A549 (cell line): ENCODE results near the gene TERB1. TPM values are rescaled to one million over a fixed set of nuclear protein-coding genes. Genes with fewer than 3 reads are reported as not detected.

Experiments
- ATAC-seq, 2 experiments: fragments of 200-7000 bp in 1 of 2; fragments of >200 bp in 1 of 2; cut with Nextera tagmentation in 1 of 2; cut with Tn5 transposase in 1 of 2; 3 replicates each; pipeline versions ENCODE4 v1.8.0 to v1.9.1; 2018 to 2020; ENCODE audit warnings: mild to moderate bottlenecking in 1 of 2, moderate library complexity in 1 of 2
- CTCF ChIA-PET: fragments of 300-600 bp; sonication (Branson Sonifier 250); formaldehyde crosslinking; extraction: SDS; loops from one replicate; lab custom pipeline; 2021; ENCODE audit warnings: antibody characterized with exemption, inconsistent platforms; lab: Yijun Ruan, JAX
- POLR2A ChIA-PET: fragments of 350-600 bp; formaldehyde crosslinking; extraction: SDS; loops from one replicate; lab custom pipeline; 2021; ENCODE audit warnings: antibody characterized with exemption, inconsistent platforms; lab: Yijun Ruan, JAX
- DNase-seq, 2 experiments: peaks; one replicate each; pipeline versions ENCODE4 v3.0.0 to v3.0.0-alpha.2; 2011 to 2016; ENCODE audit warnings: low read depth in 1 of 2, low spot score in 1 of 2
- FAIRE-seq: peaks from 2 replicates; lab custom pipeline; 2011; peaks lifted over from hg19 to GRCh38; lab: Jason Lieb, UNC
- H3K27ac ChIP-seq, 2 experiments: fragments of >200 bp; sonication (Bioruptor Twin); formaldehyde crosslinking; 3 replicates each; pipeline ENCODE4 v1.5.1; 2016 to 2017
- H3K4me1 ChIP-seq: fragments of >200 bp; sonication (Bioruptor Twin); formaldehyde crosslinking; 3 replicates; pipeline ENCODE4 v1.6.1; 2016
- H3K4me2 ChIP-seq: fragments of >200 bp; sonication (Bioruptor Twin); formaldehyde crosslinking; 3 replicates; pipeline ENCODE4 v1.6.1; 2016
- H3K4me3 ChIP-seq: fragments of >200 bp; sonication (Bioruptor Twin); formaldehyde crosslinking; 3 replicates; pipeline ENCODE4 v1.5.1; 2016
- H3K9me3 ChIP-seq: fragments of >200 bp; sonication (Bioruptor Twin); formaldehyde crosslinking; 3 replicates; pipeline ENCODE4 v1.6.1; 2016
- BCL3 ChIP-seq: fragments of >200 bp; sonication (Bioruptor Twin); formaldehyde crosslinking; IDR thresholded peaks from 3 replicates; pipeline ENCODE4 v1.6.1; 2016
- BHLHE40 ChIP-seq: IDR thresholded peaks from 2 replicates; pipeline ENCODE4 v1.6.1; 2012; ENCODE audit warnings: low read depth, low read length, inconsistent platforms
- CHD4 ChIP-seq: fragments of 200-600 bp; sonication (generic); IDR thresholded peaks from 2 replicates; pipeline ENCODE4 v1.6.1; 2016; ENCODE audit warnings: antibody characterized with exemption, mild to moderate bottlenecking, borderline replicate concordance
- E2F6 ChIP-seq: IDR thresholded peaks from 2 replicates; pipeline ENCODE4 v1.6.1; 2012; ENCODE audit warnings: low read depth, borderline replicate concordance
- EHMT2 ChIP-seq: fragments of 200-600 bp; sonication (generic); IDR thresholded peaks from 2 replicates; pipeline ENCODE4 v1.6.1; 2016; ENCODE audit warnings: antibody characterized with exemption, low read depth, mild to moderate bottlenecking, moderate library complexity
- EP300 ChIP-seq, 2 experiments: fragments of >200 bp; sonication (Bioruptor Twin); formaldehyde crosslinking; IDR thresholded peaks; 2 replicates in 1 of 2; 3 replicates in 1 of 2; pipeline ENCODE4 v1.6.1; 2016 to 2017
- FOXS1 ChIP-seq: fragments of 250-450 bp; sonication (Bioruptor Pico); IDR thresholded peaks from 2 replicates; pipeline ENCODE4 v1.5.0; 2020; ENCODE audit warnings: mild to moderate bottlenecking, moderate library complexity
- HOXB13 ChIP-seq: fragments of 250-450 bp; sonication (Bioruptor Pico); IDR thresholded peaks from 2 replicates; pipeline ENCODE4 v1.5.0; 2020; ENCODE audit warnings: low read depth, mild to moderate bottlenecking, moderate library complexity
- HOXB5 ChIP-seq: fragments of 250-450 bp; sonication (Bioruptor Pico); IDR thresholded peaks from 2 replicates; pipeline ENCODE4 v1.5.0; 2020; ENCODE audit warnings: mild to moderate bottlenecking, moderate library complexity
- KDM1A ChIP-seq: fragments of 200-600 bp; sonication (generic); IDR thresholded peaks from 2 replicates; pipeline ENCODE4 v1.6.1; 2016; ENCODE audit warnings: low read depth, mild to moderate bottlenecking
- MAFK ChIP-seq: fragments of 450-650 bp; IDR thresholded peaks from 2 replicates; pipeline ENCODE4 v1.6.1; 2014; ENCODE audit not compliant: partially characterized antibody
- MAZ ChIP-seq: fragments of 150-350 bp; IDR thresholded peaks from 2 replicates; pipeline ENCODE4 v1.6.1; 2014; ENCODE audit warnings: antibody characterized with exemption, low read depth, low read length, borderline replicate concordance
- NR3C1 ChIP-seq: fragments of >200 bp; sonication (Bioruptor Twin); formaldehyde crosslinking; IDR thresholded peaks from 3 replicates; pipeline ENCODE4 v1.6.1; 2017
- POLR2A ChIP-seq: IDR thresholded peaks from 2 replicates; pipeline ENCODE4 v1.6.1; 2012; ENCODE audit warnings: mild to moderate bottlenecking, low read length
- RARB ChIP-seq: fragments of 250-450 bp; sonication (Bioruptor Pico); IDR thresholded peaks from 2 replicates; pipeline ENCODE4 v1.8.0; 2021; ENCODE audit warnings: mild to moderate bottlenecking, moderate library complexity
- RCOR1 ChIP-seq: fragments of 150-350 bp; IDR thresholded peaks from 2 replicates; pipeline ENCODE4 v1.6.1; 2014; ENCODE audit warnings: antibody characterized with exemption, low read length, low read depth
- RNF2 ChIP-seq: fragments of 200-600 bp; sonication (generic); IDR thresholded peaks from 2 replicates; pipeline ENCODE4 v1.6.1; 2016; ENCODE audit warnings: low read depth, mild to moderate bottlenecking, antibody characterized with exemption, moderate library complexity, borderline replicate concordance
- SREBF2 ChIP-seq: fragments of 450-650 bp; IDR thresholded peaks from 2 replicates; pipeline ENCODE4 v1.6.1; 2014; ENCODE audit warnings: mild to moderate bottlenecking, moderate library complexity
- ZNF302 ChIP-seq: fragments of 250-450 bp; sonication (Bioruptor Pico); IDR thresholded peaks from 2 replicates; pipeline ENCODE4 v1.9.0; 2021; ENCODE audit warnings: inconsistent platforms, mild to moderate bottlenecking, moderate library complexity
- WGBS: methylation state at CpG from one replicate; pipeline ENCODE4 v1.1.6; 2017; ENCODE audit errors: missing lambda C conversion rate; 5-methylcytosine and 5-hydroxymethylcytosine counted together
- polyA plus RNA-seq, 4 experiments: library from polyadenylated mRNA; depleted of rRNA in 3 of 4; stranded (reverse); fragments of >200 nt; fragmentation: RNase III in 1 of 4; extraction: RNeasy Plus Mini Kit Qiagen cat#74134 plus additional on column Dnase treatment in 1 of 4; gene quantifications; 2 replicates in 3 of 4; 3 replicates in 1 of 4; pipeline ENCODE4 v1.2.3, GENCODE V29; 2011 to 2017
- TF ChIP-seq, protein P1 (sequence below): fragments of >200 bp; sonication (Bioruptor Twin); formaldehyde crosslinking; IDR thresholded peaks from 2 replicates; pipeline ENCODE4 v1.6.1; 2016
- TF ChIP-seq, protein P2 (sequence below): fragments of 200-600 bp; sonication (generic); IDR thresholded peaks from 2 replicates; pipeline ENCODE4 v1.6.1; 2016; ENCODE audit warnings: antibody characterized with exemption, mild to moderate bottlenecking, moderate library complexity

Gene TERB1
- polyA plus RNA-seq, 2 of the 4 experiments (the other 2 are of a cell fraction), result 0.17 to 0.18 TPM

- WGBS, result 69% methylated on average over 2 of the region's 2 CpGs
- peaks cover 3% of the 10 kb centered on the region; the same call in 1 of the 3 replicates for H3K4me1 ChIP-seq
- TF ChIP-seq RARB, result no peak
- TF ChIP-seq, protein P1, sequence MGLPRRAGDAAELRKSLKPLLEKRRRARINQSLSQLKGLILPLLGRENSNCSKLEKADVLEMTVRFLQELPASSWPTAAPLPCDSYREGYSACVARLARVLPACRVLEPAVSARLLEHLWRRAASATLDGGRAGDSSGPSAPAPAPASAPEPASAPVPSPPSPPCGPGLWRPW, result no peak
- TF ChIP-seq KDM1A, result no peak
- no peak for TF ChIP-seq BCL3
- TF ChIP-seq ZNF302 (CRISPR knock-in tag), result no peak
- no peak for TF ChIP-seq HOXB5 (CRISPR knock-in tag)
- no peak for TF ChIP-seq NR3C1
- no peak for TF ChIP-seq MAZ
- TF ChIP-seq RNF2, result no peak
- no peak for TF ChIP-seq HOXB13 (CRISPR knock-in tag)
- no peak for TF ChIP-seq MAFK
- no peak for TF ChIP-seq CHD4
- TF ChIP-seq FOXS1, result no peak
- TF ChIP-seq, all 56 proteins: peak for 0
- Histone ChIP-seq H3K4me3 (no peak overlapping the region), H3K4me2 (no peak overlapping the region), H3K9me3 (no peaks in the 10 kb centered on the region), H3K27ac (no peak overlapping the region)
- ChIA-PET POLR2A (no interaction called here), CTCF (interaction anchor here (0.7 to 12.4 kb wide), 5 partner anchors 18 to 111 kb away, joined by 3 to 103 read pairs (median 5); partner anchors contain the start of gene NAE1)
- ATAC-seq (no peak), DNase-seq (no peak), FAIRE-seq (no peak)
Measured at GRCh38 chr16:66849021-66849420, 47.6 kb upstream of the TERB1 start.

- Histone ChIP-seq H3K9me3 (no peaks in the 10 kb centered on the region), H3K4me2 (no peak overlapping the region), H3K27ac (no peak overlapping the region), H3K4me3 (no peak overlapping the region), H3K4me1 (peaks cover 3% of the 10 kb centered on the region; the same call in 1 of the 3 replicates)
- DNase-seq (no peak), ATAC-seq (no peak), FAIRE-seq (no peak)
- ChIA-PET POLR2A (no interaction called here), CTCF (interaction anchor here (0.5 to 12.4 kb wide), 5 partner anchors 15 to 197 kb away, joined by 3 to 103 read pairs (median 4); partner anchors contain the start of gene NAE1)
- no peak for TF ChIP-seq MAFK
- no peak for TF ChIP-seq RCOR1
- no peak for TF ChIP-seq POLR2A
- TF ChIP-seq SREBF2, result no peak
- TF ChIP-seq HOXB5 (CRISPR knock-in tag), result no peak
- TF ChIP-seq E2F6, result no peak
- TF ChIP-seq EP300 (IDR thresholded peaks at IDR 0.05), result no peak
- TF ChIP-seq BHLHE40, result no peak
- TF ChIP-seq, protein P2, sequence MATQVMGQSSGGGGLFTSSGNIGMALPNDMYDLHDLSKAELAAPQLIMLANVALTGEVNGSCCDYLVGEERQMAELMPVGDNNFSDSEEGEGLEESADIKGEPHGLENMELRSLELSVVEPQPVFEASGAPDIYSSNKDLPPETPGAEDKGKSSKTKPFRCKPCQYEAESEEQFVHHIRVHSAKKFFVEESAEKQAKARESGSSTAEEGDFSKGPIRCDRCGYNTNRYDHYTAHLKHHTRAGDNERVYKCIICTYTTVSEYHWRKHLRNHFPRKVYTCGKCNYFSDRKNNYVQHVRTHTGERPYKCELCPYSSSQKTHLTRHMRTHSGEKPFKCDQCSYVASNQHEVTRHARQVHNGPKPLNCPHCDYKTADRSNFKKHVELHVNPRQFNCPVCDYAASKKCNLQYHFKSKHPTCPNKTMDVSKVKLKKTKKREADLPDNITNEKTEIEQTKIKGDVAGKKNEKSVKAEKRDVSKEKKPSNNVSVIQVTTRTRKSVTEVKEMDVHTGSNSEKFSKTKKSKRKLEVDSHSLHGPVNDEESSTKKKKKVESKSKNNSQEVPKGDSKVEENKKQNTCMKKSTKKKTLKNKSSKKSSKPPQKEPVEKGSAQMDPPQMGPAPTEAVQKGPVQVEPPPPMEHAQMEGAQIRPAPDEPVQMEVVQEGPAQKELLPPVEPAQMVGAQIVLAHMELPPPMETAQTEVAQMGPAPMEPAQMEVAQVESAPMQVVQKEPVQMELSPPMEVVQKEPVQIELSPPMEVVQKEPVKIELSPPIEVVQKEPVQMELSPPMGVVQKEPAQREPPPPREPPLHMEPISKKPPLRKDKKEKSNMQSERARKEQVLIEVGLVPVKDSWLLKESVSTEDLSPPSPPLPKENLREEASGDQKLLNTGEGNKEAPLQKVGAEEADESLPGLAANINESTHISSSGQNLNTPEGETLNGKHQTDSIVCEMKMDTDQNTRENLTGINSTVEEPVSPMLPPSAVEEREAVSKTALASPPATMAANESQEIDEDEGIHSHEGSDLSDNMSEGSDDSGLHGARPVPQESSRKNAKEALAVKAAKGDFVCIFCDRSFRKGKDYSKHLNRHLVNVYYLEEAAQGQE, result no peak
- no peak for TF ChIP-seq EHMT2
- WGBS, result 55% methylated on average over 2 of the region's 2 CpGs
Measured at GRCh38 chr16:66848172-66848571, 46.8 kb upstream of the TERB1 start.
